Left hindlimb (tissue), 1 donor: ENCODE results near the gene DPP6.

Experiments used
- DNase-seq: peaks from one replicate; pipeline ENCODE4 v3.0.0-alpha.2; 2018

Gene DPP6

DNA sequence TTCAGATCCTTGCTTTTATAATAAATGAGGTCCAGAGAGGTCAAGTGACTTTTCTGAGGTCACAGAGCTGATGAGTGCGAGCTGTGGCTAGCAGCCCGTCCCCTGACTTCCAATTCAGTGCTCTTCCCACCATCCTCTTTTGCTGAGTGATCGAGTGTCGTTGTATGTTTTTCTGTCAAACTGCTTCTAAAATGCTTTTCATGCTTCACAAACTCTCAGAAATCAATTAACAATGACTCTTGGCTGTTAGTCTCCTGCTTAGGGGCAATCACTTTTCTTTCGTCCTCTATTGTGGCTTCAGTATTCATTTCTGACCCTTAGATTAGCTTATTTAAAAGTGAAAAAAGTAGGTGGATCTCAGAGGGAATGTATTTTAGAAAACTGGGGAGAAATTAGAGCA is 423.7 kb downstream of the DPP6 start:
- DNase-seq, result no peak

DNA sequence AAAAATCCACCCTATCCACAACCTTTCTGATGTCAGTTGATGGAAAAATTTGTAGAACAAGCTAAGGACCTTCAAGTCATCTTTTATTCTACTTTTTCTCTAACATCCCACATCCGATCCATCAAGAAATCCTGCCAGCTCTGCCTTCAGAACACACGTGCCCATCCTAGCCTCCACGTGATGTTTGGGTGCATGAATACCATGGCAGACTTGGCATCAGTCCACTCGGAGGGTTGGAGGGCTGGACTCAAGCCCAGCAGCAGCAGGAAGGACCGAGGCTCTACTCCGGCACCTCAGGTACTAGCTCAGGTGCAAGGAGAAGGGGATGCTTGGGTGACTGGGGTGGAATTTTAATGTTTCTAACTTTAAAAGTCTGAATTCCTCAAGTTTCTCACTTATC is 428.6 kb downstream of the DPP6 start:
- no peak for DNase-seq

DNA sequence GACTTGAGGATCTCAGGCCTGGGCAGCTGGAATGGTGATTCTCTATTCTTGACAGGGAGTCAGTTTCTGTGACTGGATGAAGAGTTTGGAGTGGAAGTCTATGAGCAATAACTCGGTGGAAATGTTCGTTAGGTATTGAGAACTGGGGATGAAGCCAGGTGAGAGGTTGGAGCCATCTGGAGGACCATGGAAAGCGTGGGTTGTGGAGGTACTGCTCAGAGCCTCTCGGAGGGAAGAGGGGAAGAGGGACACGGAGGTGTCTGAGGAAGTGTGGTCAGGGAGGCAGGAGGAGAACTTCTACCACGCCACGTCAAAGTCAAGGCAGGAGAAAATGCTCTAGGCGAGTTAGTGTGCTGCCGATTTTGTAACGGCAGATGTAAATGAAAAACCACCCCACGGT is 430.7 kb downstream of the DPP6 start:
- no peak for DNase-seq

DNA sequence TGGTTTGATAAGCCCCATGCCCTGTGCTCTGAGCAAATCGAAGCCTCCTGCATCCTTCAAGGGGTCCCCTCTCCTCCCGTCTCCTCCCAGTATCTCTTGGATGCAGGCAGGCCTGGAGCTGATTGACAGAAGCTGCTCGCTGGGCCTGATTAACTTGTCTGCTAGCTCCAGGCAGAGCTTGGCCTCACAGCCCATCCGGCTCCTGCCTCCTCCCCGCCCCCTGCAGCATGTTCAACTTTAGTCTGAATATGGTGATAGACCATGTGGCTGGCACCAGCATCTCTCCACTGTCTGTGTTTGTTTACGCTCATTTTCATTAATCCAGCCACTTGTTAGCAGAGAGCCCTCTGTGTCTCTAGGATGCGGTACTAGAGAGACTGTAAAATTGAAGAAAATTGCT is 432.2 kb downstream of the DPP6 start:
- no peak for DNase-seq

DNA sequence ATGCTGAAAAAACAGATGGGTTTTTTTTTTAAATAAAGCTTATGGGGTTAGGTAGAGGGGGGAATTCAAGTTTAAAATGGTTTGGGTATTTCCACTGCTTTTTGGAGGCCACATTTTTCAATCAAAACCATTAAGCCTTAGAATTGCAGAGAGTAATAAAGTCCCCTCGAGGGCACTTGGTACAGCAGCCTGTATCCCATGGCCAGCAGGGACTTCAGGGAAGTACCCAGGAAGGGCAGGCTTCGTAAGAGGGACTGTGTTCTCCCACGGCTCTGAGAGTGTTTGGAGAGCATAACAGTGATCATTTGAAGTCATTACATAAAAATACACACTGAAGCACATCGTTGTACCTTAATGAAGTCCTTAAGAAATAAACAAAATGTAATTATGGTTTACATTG is 432.7 kb downstream of the DPP6 start:
- DNase-seq, result no peak

DNA sequence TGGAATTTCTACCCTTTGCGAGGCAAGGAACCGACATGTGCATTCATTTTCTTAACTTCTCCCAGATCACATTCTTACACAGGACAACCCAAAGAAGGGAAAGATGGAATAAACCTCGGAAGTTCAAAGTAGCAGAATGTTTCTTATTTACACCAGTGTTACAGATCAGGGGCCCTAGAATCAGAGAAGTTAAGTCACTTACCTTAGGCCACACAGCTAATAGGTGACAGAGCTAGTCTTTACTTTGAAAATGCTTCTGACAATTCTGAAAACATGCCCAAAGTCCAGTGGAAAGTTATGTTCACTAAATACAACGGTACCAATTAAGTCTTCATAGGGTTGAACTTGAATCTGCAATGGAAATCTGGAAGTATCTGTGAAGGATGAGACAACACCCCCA is 437.7 kb downstream of the DPP6 start:
- no peak for DNase-seq

DNA sequence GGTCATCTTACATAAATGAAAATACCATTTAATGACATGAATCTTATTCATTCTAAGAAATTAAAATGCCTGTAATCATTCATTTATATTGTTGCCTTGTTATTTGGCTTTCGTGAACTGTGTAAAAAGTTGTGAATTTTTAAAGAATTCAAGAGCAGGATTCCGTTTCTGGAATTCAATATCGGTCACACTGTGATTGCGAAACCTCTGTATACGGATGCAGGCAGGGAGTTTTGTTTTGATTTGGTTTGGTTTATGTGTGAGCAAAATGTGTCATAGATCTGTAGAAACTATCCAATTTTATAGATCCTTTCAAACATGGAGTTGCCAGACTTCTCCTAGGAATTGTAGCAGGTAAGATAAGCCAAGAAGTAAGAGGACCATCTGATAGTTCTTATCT is 441.4 kb downstream of the DPP6 start:
- no peak for DNase-seq

DNA sequence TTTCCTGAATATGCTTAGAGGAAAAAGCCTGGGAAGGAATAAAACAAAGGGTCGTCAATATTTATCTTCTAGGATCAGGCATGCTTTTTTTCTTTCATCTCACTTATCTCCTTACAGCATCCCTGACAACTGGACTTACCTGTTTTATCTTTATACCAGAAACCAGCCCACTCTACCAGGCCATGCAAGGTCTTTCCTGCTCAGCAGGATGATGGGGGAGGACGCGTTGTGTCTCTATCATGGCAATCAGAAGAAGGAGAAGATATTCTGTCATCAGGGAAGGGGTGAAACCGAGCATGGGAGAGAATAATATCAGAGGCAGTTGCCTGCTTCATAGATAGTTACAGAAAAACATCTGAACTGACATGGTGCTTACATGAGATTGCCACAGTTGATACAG is 445.6 kb downstream of the DPP6 start:
- DNase-seq, result no peak

DNA sequence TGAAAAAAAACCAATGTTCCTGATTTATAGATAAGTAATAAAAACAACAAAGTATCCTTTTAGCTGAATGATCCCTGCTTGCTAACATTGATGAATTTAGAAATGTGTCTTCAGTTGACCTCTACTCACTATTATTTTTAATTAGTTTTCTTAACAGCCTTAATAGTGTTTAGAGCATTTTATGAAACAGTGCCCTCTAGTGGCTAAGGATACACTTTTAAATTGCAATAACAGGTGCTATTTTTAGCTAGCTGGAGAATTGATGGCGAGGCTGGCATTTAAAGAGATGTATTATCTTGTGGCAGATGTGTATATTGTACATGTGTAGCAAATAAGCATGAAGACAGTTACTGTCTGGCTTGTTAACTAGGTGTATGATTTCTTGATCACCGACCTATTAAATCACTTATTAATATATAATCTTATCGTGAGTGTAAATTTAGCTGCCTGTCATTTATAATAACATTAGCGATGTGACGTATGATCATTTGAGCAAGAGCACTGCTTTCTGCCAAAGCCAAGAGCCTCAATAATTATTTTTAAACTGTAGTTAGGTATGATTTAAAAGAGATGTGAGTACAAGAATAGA is 451.9 kb downstream of the DPP6 start:
- DNase-seq, result no peak

DNA sequence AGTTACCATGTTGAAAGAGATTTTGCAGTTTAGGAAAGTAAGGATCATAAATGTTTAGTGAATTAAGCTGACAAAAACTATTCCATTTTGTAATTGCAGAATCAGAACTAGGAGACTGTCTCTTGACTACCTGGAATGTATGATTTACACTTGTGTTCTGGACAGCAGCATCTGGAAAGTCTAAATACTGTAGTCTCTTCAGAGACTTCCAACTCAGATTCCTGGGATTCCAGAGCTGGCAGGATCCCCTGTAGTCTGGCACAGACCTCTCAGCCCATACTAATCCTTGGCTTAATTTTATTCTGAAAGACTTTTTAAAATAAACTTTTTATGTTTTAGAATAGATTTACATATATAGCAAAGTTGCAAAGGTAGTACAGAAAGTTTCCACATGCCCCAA is 452.7 kb downstream of the DPP6 start:
- no peak for DNase-seq

DNA sequence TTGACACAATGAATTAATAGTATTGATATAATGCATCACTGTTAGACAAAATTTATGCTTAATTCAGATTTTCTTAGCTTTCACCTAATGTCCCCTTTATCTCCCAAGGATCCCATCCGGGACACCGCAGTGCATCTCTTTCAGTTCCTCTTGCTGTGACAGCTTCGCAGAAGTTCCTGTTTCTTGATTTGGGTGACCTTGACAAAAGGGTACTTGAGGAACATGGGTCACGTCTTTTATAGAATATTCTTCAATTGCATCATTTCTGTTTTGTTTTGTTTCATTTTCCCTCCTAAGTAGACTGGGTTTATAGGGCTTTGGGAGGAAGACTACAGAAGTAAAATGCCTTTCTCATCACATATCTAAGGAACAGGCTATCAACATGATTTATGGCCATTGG is 453.2 kb downstream of the DPP6 start:
- no peak for DNase-seq

DNA sequence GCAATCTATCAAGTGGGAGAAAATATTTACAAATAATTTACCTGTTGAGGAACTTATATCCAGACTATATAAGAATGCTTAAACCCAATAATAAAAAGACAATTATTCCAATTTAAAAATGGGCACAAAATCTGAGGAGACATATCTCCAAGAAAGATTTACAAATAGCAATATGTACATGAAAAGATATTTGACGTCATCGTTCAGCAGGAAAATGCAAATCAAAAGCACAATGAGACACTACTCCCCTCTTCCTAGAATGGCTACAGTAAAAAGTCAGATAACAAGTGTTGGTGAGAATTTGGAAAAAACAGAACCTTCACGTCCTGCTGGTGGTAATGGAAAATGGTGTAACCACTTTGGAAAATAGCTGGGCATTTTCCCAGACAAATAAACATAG is 457.0 kb downstream of the DPP6 start:
- DNase-seq, result no peak

DNA sequence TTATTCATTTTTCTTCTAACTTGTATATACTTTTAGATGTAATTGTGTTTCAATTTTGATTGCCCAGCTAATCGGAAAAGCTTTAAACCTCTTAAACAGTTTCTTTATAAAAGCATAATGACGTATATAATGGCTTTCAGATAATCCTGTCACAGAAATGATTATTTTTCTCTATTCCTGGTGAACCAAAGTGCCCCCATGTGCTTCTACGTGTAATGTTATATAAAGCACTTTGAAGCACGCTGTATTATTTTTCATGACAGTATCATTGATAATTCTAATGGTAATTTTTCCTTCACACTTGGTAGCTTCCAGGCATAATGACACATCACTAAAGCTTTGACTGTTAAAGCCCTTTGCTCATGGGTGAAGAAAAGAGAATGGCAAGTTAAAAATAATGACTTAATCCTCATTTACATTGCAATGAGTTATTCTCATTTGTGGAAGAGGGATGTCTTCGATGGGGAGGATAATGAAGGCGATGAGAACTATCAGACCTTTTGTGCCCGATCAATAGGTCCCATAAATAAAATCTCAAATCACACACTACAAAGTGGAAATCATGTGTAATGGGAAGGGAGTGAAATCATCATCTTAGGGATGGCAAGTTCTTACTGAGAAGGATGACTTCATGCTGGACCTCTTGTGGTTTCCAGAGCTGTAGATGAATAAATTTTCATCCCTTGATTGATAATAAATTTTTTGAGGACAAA is 460.1 kb downstream of the DPP6 start:
- DNase-seq, result no peak

DNA sequence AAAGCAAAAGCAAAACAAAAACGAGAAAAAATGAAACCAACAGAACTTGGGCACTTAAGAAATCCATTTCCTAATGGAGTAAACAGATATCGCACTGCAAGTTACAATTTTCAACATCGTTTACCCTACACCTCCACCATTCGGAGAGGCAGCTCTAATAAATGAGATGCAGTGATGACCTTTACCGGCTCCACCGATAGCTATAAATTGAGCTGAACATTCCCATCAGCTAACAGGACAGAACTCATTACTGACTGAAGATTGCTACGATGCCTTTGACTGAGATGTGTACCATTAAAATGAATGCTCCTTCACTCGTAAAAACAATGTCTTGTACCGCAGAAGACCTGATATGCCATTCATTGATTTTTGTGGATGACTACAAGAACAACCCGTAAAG is 465.6 kb downstream of the DPP6 start:
- no peak for DNase-seq

DNA sequence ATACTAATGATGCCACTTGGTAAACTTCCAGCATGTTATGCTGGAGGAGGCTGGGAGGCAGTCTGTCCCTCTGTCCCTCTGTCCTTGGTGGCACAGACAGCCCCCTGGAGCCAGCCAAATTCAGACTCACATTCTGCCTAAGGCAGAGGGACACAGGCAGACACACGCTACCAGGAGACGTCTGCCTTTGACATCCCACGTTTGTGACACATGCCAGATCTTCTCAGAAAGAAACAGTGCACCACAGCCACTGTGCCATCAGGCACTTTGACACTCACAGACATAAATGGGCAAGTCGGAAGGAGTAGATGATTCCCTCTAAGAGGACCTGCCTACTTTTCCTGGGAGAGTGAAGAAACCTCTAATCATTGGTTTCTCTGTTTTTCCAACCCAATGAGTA is 467.0 kb downstream of the DPP6 start:
- DNase-seq, result no peak

DNA sequence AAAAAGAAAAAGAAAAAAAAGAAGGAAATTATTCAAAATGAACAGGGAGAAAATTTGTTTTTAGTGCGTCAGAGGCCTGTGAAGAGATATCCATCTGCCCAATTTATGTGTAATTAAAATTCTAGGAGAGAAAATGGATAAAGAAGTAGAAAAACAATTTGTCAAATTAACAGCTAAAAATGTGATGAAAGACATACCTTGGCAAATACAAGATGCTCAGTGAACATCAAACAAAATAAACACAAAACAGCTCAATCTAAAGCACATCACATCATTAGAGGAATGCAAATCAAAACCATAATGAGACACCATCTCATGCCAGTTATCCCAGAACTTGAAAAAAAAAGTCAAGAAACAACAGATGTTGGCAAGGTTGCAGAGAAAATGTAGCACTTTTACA is 477.9 kb downstream of the DPP6 start:
- no peak for DNase-seq

DNA sequence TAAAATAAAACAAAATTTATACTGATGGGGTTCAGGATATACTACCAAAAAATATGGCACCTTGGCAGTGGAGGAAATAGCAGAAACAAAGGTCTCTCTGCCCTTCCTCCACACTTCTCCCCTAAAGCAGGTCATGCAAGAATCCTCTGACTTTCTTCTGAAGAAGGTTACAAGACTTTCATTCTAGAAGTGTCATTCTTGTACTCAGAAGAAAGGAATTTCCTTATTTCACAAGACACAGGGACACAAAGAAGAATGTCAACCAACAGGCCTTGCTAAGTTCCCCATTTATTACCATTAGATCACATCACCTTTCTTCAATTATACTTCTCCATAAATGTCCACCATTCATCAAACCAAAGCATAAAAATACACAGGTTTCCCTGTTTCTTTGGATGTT is 480.6 kb downstream of the DPP6 start:
- DNase-seq, result no peak

DNA sequence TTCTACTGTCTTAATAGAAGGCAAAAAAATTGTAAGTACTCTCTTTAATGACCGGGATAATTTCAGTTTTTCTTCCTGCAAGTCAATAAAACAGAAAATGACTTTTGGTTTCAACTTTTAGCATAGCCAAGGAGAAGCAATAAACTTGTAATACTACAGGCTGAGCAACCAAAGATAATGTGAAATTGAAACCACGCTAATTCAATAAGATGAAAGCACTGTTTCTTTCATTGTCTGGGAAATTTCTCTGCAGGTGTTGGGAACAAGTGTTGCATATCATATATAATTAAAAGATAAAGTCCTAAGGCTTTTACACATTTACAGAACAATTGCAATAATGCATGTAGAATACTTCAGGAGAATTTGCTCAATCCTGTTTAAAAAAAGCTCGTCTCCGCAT is 488.4 kb downstream of the DPP6 start:
- DNase-seq, result no peak

DNA sequence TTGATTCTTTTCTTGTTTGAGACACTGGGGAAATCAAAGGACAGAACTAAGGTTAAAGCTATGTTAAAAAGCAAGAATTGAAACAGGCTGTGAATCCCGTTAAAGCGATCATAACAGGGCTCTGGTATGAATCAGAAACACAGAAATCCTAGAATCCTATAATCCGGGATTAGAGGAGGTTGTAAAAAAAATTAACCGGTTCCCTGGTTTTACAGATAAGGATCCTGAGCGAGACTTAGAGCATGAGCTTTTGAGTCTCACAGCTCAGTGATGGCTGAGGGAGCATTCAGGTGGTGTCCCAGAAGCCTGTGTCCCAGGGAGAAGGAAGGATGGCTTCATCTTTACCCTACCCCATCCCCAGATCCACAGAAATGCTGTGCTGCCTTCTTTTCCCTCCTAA is 489.4 kb downstream of the DPP6 start:
- no peak for DNase-seq

DNA sequence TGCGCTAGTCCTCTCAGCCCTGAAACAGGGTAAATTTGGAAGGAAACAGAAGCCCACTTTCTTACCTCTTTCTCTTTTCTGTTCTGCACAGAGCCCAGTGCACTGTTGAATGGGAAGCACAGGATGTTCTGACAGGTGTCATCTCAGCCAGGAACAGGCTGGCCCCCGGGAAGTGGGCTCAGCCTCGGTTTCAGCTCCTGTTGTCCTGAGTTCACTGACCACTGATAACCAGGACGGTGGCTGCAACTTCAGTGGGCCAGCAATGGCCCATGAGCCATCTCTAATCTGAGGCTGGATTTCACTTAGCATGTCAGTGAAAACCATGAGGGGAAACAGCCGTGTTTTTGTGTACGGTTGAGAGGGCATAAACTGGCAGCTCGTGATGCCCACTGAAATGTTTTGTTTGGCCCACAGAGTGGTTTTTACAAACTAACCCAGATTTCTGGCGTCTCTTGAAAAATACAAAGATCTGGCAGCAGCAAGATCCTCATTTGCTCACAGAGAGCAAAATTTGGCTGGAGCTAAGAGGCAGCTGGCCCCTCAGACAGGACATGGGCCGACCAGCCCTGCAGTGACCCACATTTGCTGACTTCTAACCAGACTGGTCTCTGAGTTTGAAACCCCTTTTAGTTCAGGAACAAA is 494.9 kb downstream of the DPP6 start:
- DNase-seq, result no peak

DNA sequence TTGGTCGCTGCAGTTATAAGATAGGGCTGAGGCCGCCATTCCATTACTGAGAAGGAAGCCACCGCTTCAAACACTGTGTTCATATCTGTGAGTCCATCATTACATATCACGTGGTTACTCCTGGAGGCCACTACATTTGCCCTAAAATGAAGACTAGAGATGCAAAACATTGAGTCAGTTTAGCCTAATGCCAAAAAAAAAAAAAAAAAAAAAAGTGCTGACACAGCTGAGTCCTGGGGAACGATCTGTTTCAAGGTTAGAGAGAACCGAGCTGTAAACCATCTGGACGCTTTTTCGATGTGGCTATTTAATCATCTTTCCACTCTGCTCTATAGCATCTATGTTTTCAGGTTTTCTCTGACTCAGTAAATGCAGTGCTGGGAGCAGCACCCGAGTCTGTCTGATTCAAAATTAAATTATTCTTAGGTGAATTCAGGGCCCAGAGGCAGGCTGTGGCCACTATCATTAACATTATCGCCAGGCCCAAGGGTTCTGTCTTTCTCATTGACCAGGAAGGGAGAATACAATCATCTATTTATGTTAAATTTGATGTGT is 501.6 kb downstream of the DPP6 start:
- no peak for DNase-seq

DNA sequence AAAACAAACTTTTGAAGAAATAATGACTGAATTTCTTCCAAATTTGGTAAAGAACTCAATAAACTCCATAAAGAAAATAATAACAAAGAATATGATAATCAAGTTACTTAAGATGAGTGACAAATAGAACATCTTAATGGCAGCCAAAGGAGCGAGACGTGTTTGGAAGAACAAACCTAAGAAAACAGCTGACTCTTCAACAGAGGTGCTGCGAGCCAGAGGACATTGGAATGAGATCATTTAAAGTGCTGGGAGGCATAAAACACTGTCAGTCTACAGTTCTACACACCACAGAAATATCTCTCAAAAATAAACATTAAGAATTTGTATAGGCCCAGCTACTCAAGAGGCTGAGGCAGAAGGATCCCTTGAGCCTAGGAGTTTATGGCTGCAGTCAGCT is 507.3 kb downstream of the DPP6 start:
- DNase-seq, result no peak

DNA sequence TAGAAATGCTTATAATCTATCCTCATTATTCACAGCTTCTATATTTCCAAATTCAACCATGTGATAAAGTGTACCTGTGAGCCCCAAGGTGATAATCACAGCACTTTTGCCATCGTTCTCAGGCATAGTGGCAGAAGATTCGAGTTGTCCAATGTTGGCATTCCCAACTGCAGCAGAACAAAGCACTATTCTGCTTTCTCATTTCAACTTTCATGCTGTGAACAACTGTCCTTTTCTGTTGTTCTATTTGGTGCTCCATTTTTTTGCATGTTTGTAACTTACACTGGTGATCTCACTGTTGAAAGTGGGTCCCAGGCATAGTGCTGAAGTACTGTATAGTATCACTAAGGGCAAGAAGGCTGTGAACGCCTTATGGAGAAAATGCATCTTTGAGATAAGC is 512.5 kb downstream of the DPP6 start:
- no peak for DNase-seq

DNA sequence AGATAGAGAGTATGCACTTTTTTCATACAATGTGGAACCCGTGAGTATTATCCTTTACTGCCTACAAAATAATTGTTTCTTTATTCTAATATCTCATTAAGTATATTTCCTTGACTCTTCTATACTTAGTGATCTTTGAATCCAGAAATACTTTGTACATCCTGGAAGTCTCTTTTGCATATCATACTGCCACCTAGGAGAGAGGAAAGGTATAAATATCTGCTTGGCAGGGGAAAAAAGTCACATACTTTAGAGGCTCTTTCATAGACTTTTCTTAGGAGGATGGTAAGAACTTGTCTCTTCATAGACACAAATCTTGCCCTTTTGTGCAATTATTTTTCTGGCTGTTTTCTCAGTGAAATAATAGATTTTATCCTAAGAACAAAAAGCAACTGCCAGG is 514.7 kb downstream of the DPP6 start:
- DNase-seq, result no peak

DNA sequence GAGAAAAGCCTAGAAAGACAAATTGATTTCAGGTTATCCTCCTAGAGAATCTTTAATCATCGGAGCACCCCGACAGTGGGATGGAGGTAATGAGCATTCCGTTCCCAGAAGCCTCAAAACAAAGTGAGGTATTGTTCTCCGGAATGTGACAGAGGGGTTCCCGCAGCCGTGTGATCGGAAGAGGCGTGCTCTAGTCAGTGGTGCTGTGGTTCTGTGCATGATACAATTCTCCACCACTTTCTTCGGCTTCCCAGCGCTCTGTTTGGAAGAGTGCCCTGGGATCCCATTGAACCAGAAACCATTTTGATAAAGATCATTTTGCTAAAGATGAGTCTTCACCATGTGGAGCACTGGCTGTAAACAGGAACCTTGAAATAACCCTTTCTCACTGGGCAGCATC is 516.1 kb downstream of the DPP6 start:
- DNase-seq, result no peak
